GM21423 (cell line): Measurements from ENCODE around the gene ZNF479.
"Not testable (repeated sequence)": the region's sequence is repeated elsewhere in the genome, so short reads cannot be mapped to it uniquely, and the experiment has no call there.

Experiments used
- ATAC-seq: cut with Tn5 transposase; IDR thresholded peaks from one replicate; pipeline ENCODE4 v1.9.1; 2021; ENCODE audit warnings: mild to moderate bottlenecking, moderate library complexity; ENCODE audit not compliant: unreplicated experiment

Gene ZNF479

DNA sequence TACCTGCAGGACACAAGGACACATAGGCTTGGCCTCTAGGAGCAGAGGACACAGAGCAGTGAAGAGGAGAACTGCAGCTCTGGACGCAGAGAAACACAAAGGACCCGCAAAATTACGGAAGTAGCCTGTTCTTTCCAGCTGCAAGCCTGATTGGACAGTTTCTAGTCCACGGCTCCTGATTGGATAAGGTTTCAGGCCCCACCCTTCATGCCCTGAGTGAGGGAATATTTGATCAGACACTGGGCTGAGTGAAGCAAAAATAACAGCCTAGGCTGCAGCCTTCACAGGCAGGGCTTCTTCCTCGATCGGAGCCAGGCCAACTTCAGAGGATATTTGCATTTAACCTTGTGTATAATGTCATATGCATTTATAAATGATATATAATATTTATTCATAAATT lies at the start of gene ZNF479:
ZNF479 (minus strand) TSS at position 101 of the 400 bp plus-strand sequence. CDS start 112 bp downstream, outside the sequence.
- ATAC-seq: not testable (repeated sequence)

DNA sequence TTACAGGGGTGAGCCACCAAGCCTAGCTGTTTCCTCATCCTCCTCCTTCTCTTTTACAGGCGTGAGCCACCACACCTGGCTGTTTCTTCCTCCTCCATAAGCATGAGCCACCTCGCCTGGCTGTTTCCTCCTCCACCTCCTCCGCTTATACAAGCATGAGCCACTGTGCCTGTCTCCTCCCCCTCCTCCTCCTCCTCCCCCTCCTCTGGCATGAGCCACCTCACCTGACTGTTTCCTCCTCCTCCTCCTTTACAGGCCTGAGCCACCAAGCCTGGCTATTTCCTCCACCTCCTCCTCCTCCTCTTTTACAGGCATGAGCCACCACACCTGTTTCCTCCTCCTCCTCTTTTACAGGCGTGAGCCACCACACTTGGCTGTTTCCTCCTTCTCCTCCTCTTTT lies 49.8 kb upstream of the ZNF479 start:
- ATAC-seq: no peak

DNA sequence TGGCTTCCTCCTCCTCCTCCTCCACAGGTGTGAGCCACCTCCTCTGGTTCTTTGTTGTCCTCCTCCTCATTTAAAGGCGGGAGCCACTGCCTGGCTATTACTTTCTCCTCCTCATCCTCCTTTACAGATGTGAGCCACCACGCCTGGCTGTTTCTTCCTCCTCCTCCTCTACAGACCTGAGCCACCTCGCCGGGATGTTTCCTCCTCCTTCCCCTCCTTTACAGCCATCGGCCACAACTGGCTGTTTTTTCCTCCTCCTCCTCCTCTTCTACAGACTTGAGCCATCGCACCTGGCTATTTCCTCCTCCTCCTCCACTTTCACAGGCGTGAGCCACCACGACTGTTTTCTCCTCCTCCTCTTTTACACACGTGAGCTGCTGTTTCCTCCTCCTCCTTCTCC lies 49.0 kb upstream of the ZNF479 start:
- ATAC-seq: no peak

DNA sequence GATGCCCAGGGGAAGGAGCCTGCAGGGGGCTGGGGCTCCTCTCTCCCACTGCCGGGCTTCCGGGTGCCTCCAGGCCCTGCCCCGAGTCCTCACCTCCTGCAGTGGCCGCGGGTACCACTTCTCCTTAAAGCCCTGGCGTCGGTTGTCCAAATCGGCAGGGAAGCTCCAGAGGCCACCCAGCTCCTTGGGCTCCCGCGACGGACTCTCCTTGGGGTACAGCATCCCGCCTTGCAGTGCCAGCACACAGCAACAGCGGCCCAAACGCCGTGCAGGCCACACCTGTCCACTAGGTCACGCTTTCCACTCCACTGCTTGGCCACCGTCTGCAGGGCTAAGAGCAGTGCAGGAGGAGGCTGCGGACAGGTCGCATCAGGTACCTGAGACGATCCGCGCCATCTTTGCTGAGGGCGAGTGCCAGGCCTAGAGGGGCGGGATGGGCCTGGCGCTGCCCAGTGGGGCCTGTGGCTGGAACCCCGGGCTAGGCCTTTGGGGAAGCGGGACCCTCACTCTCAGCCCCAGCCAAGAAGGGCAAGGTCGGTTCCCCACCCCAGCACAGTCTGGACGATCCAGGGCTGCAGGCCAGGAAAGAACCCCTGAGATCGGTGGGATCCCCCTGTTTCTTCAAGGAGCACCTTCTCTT lies 47.7 kb upstream of the ZNF479 start:
- ATAC-seq: no peak

DNA sequence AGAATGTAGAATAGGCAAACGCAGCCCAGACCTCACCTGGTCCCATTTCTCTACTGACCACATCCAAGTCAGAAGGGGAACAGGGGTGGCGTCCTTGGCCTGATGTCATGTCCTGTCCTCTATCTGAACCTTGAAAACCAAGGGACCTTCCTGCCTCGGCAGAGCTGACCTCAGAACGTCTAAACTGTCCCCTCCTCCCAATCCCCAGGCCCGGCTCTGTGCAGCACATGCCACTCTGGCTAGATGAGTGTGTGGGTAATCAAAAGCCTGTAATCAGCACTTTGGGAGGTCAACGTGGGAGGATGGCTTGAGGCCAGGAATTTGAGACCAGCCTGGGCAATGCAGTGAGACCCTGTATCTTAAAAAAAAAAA lies 46.5 kb upstream of the ZNF479 start:
- ATAC-seq: no peak

DNA sequence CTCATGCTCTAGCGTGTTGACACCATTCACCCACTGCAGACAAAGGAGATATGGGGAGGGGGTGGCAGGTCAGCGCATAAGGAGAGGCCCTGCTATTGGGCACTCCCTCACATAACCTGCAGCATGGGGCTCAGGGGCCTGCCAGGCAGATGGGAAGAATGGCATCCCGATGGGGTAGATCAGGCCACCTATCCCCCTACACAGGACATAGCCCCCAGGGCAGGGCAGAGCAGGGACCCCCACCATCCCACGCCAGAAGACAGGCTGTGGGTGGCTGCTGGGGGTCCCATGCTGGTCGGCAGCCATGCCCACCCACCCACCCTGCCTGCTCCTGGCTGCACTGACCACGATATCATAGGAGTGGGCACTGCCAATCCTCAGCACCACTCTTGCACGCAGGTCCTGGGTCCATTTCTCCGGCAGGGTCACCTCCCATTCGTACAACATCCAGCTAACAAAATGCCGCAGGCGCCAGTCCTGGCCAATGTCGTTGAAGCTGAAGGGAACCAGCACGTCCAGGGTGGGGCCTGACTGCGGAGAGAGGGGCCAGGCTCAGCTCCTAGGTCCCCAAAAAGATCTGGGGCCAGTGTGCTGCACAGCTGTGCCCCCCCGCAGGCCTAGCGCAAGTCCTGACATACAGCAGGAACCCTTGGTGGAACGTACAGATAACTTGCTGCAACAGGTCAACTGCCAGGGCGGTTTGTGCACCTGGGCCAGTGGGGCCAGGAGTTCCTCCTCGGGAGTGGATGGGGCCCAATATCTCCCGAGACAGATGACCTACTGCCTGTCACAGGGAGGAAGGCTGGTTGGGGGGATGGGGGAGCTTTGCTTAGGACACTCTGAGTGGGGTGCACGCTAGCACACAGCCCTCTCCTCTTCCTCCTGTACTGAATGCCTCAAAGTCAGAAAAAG lies 45.9 kb upstream of the ZNF479 start:
- no peak for ATAC-seq

DNA sequence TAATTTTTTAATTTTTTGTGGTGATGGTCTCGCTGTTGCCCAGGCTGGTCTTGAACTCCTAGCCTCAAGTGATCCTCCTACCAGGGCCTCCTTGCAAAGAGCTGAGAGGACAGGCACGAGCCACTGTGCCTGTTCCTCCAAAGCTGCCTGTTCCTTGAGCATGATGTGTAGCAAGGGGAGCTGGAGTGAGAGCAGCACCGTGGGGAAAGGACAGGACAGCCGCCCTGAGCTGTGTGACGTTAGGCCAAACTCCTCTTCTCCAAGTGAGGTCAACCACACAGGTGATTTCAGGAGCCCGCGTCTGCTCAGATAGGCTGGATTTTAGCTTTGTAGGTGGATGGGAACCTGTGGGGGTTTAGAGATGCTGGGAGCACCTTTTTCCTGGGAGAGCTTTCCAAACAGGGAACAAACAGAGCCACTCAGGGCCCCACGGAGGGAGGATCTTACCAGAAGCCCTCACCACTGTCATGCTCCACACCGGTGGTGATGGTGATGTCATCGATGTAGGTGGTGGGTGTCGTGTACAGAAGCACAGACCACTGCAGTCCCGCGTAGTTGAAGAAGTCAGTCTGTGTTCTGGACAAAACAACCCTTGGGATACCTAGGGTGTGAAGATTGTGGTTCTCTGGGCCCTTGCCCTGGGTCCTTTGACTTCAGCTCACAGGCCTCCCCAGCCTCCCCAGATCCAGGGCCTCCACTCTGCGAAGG lies 44.8 kb upstream of the ZNF479 start:
- ATAC-seq: no peak

DNA sequence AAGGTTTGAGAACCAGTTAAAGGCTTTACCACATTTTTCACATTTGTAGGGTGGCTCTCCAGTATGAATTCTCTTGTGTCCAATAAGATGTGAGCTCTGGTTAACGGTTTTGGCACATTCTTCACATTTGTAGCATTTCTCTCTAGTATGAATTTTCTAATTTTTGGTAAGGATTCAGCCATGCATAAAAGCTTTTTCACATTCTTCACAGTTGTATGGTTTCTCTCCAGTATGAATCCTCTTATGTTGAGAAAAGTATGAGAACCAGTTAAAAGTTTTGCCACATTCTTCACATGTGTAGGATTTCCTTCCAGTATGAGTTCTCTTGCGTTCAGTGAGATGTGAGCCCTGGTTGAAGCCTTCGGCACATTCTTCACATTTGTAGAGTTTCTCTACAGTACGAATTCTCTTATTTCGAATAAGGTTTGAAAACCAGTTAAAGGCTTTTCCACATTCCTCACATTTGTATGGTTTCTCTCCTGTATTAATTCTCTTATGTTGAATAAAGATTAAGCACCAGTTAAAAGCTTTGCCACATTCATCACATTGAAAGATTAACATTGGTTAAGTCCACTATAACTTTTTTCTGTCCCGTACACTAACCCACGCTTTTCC lies 33.2 kb upstream of the ZNF479 start:
- no peak for ATAC-seq

DNA sequence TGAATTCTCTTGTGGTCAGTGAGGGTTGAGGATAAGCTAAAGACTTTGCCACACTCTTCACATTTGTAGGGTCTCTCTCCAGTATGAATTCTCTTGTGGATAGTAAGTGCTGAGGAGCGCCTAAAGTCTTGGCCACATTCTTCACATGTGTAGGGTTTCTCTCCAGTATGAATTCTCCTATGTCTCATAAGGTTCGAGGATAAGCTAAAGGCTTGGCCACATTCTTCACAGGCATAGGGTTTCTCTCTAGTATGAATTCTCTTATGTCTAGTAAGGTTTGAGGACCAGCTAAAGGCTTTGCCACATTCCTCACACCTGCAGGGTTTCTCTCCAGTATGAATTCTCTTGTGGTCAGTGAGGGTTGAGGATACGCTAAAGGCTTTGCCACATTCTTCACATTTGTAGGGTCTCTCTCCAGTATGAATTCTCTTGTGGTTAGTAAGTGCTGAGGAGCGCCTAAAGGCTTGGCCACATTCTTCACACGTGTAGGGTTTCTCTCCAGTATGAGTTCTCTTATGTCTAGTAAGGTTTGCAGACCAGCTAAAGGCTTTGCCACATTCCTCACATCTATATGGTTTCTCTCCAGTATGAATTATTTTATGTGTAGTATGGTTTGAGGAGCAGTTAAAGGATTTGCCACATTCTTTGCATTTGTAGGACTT lies 12.0 kb downstream of the ZNF479 start:
- ATAC-seq: not testable (repeated sequence)
